Mammary epithelial cell (primary cell): Measurements from ENCODE around the gene CNOT2.

Experiments used
- EZH2 ChIP-seq: IDR thresholded peaks from 2 replicates; pipeline ENCODE4 v1.6.1; 2012; ENCODE audit warnings: low read length, inconsistent platforms, borderline replicate concordance
- TF ChIP-seq, protein P1 (sequence below), 2 donors: IDR thresholded peaks in 1 of 2; conservative IDR thresholded peaks in 1 of 2; 2 replicates each; pipeline ENCODE4 v1.5.1; 2011 to 2012; ENCODE audit warnings: inconsistent platforms in 2 of 2, low read length in 2 of 2, mild to moderate bottlenecking in 2 of 2, control low read depth in 1 of 2, low read depth in 1 of 2; ENCODE audit not compliant: insufficient read depth in 1 of 2; ENCODE audit errors: extremely low read depth in 1 of 2

DNA sequence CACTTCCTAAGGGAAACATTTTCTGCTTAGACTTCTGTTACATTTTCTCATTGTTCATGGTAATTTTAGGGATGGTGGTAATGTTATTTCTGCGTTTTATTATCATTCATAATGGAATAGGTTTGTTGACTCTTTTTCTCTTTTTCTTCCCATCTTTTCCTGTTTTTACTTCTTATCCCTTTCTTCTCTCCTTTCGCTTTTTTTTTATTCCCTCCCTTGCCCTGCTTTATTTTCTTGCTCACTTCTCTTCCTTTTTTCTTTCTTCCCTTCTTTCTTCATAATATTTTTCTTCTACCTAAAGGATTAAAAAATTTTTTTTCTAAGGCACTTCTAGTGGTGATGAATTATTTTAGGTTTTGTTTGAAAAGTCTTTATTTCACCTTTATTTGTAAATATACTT, 45.6 kb downstream of the CNOT2 start:
- TF ChIP-seq, protein P1, sequence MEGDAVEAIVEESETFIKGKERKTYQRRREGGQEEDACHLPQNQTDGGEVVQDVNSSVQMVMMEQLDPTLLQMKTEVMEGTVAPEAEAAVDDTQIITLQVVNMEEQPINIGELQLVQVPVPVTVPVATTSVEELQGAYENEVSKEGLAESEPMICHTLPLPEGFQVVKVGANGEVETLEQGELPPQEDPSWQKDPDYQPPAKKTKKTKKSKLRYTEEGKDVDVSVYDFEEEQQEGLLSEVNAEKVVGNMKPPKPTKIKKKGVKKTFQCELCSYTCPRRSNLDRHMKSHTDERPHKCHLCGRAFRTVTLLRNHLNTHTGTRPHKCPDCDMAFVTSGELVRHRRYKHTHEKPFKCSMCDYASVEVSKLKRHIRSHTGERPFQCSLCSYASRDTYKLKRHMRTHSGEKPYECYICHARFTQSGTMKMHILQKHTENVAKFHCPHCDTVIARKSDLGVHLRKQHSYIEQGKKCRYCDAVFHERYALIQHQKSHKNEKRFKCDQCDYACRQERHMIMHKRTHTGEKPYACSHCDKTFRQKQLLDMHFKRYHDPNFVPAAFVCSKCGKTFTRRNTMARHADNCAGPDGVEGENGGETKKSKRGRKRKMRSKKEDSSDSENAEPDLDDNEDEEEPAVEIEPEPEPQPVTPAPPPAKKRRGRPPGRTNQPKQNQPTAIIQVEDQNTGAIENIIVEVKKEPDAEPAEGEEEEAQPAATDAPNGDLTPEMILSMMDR (conservative IDR thresholded peaks at IDR 0.05 in 1 of 2, IDR thresholded peaks at IDR 0.05 in 1 of 2; ENCODE audit: extremely low read depth in 1 of 2, insufficient read depth in 1 of 2, low read depth in 1 of 2, low read length in 2 of 2): no peak
- TF ChIP-seq EZH2: no peak
